ENCODE results near the gene PDE6B. TPM values are rescaled to one million over a fixed set of nuclear protein-coding genes. Genes with fewer than 3 reads are reported as not detected.

The PDE6B gene
- total RNA-seq, 1 experiment from 2014 or later, result 0.10 TPM

GRCh38 chr4:680928-681645 is 55.7 kb downstream of the PDE6B start:
- H3K4me3 ChIP-seq, result peak overlapping the region; percentile 24

GRCh38 chr4:681736-682451 is 56.5 kb downstream of the PDE6B start:
- no peak for DNase-seq
- Histone ChIP-seq H3K36me3 (no peaks in the 10 kb centered on the region), H3K9me3 (no peaks in the 10 kb centered on the region), H3K4me3 (no peak overlapping the region), H3K27me3 (no peaks in the 10 kb centered on the region)

More at GRCh38 chr4:680928-681645, 55.7 kb downstream of the PDE6B start:
- no peaks in the 10 kb centered on the region for H3K36me3 ChIP-seq
- no peak for DNase-seq
- no peaks in the 10 kb centered on the region for H3K27me3 ChIP-seq
- no peaks in the 10 kb centered on the region for H3K9me3 ChIP-seq

- no peaks in the 10 kb centered on the region for H3K9me3 ChIP-seq
- H3K27me3 ChIP-seq, result no peaks in the 10 kb centered on the region
- DNase-seq, result no peak
Observed at GRCh38 chr4:682490-683172, 57.3 kb downstream of the PDE6B start.

GRCh38 chr4:683247-683897 is 58.0 kb downstream of the PDE6B start:
- Histone ChIP-seq H3K4me3 (no peak overlapping the region), H3K27me3 (no peaks in the 10 kb centered on the region), H3K9me3 (no peaks in the 10 kb centered on the region), H3K36me3 (no peaks in the 10 kb centered on the region)
- DNase-seq, result no peak

More at GRCh38 chr4:682490-683172, 57.3 kb downstream of the PDE6B start:
- no peaks in the 10 kb centered on the region for H3K36me3 ChIP-seq
- no peak overlapping the region for H3K4me3 ChIP-seq

GRCh38 chr4:683982-684622 is 58.7 kb downstream of the PDE6B start:
- Histone ChIP-seq H3K27me3 (no peaks in the 10 kb centered on the region), H3K9me3 (no peaks in the 10 kb centered on the region), H3K4me3 (no peak overlapping the region), H3K36me3 (no peaks in the 10 kb centered on the region)
- DNase-seq, result peak; percentile 52

GRCh38 chr4:684623-685327 is 59.4 kb downstream of the PDE6B start:
- no peak overlapping the region for H3K4me3 ChIP-seq
- no peaks in the 10 kb centered on the region for H3K27me3 ChIP-seq
- DNase-seq, result no peak
- no peaks in the 10 kb centered on the region for H3K9me3 ChIP-seq
- no peaks in the 10 kb centered on the region for H3K36me3 ChIP-seq

GRCh38 chr4:685679-686412 is 60.5 kb downstream of the PDE6B start:
- DNase-seq, result no peak
- no peaks in the 10 kb centered on the region for H3K9me3 ChIP-seq
- H3K4me3 ChIP-seq, result no peak overlapping the region
- H3K36me3 ChIP-seq, result no peaks in the 10 kb centered on the region
- no peaks in the 10 kb centered on the region for H3K27me3 ChIP-seq

GRCh38 chr4:686413-687040 is 61.2 kb downstream of the PDE6B start:
- H3K4me3 ChIP-seq, result no peak overlapping the region
- no peaks in the 10 kb centered on the region for H3K9me3 ChIP-seq
- H3K27me3 ChIP-seq, result no peaks in the 10 kb centered on the region
- no peak for DNase-seq
- no peaks in the 10 kb centered on the region for H3K36me3 ChIP-seq

GRCh38 chr4:687048-687970 is 61.9 kb downstream of the PDE6B start:
- Histone ChIP-seq H3K4me3 (no peak overlapping the region), H3K9me3 (no peaks in the 10 kb centered on the region), H3K27me3 (no peaks in the 10 kb centered on the region), H3K36me3 (no peaks in the 10 kb centered on the region)
- peak; percentile 91 for DNase-seq

GRCh38 chr4:687971-688853 is 62.8 kb downstream of the PDE6B start:
- no peak overlapping the region for H3K4me3 ChIP-seq
- peak; percentile 48 for DNase-seq
- no peaks in the 10 kb centered on the region for H3K9me3 ChIP-seq
- no peaks in the 10 kb centered on the region for H3K36me3 ChIP-seq
- no peaks in the 10 kb centered on the region for H3K27me3 ChIP-seq

GRCh38 chr4:688854-689681 is 63.7 kb downstream of the PDE6B start, which contains the start of gene SLC49A3:
Gene SLC49A3 (minus strand): TSS chr4:689151. CDS start chr4:689127, 24 bp downstream.
- Histone ChIP-seq H3K4me3 (no peak within 1 kb of the TSS), H3K9me3 (no peaks in the 10 kb centered on the region), H3K27me3 (no peaks in the 10 kb centered on the region), H3K36me3 (no peaks in the 10 kb centered on the region)
- no peak for DNase-seq

- no peak overlapping the region for H3K4me3 ChIP-seq
- no peaks in the 10 kb centered on the region for H3K9me3 ChIP-seq
- H3K27me3 ChIP-seq, result no peaks in the 10 kb centered on the region
- H3K36me3 ChIP-seq, result no peaks in the 10 kb centered on the region
- DNase-seq, result no peak
Observed at GRCh38 chr4:689723-690122, 64.3 kb downstream of the PDE6B start.

Measured in MG63 (cell line).